H9 (cell line): ENCODE measurements around the gene VASP. TPM values are rescaled to one million over a fixed set of nuclear protein-coding genes. Genes with fewer than 3 reads are reported as not detected.

Source experiments
- DNase-seq: peaks from one replicate; pipeline ENCODE4 v3.0.0-alpha.2; 2017
- H2AFZ ChIP-seq: one replicate; pipeline ENCODE4 v1.6.1; 2013; ENCODE audit warnings: mild to moderate bottlenecking, low read length, control low read depth, moderate library complexity
- H2AK5ac ChIP-seq: 2 replicates; pipeline ENCODE4 v1.6.1; 2013; ENCODE audit warnings: low read length, control low read depth, mixed read lengths; ENCODE audit not compliant: insufficient read length
- H2BK120ac ChIP-seq: one replicate; pipeline ENCODE4 v1.6.1; 2013; ENCODE audit warnings: low read depth, mild to moderate bottlenecking, low read length, control low read depth, inconsistent platforms; ENCODE audit not compliant: poor library complexity, severe bottlenecking
- H2BK12ac ChIP-seq: 2 replicates; pipeline ENCODE4 v1.6.1; 2013; ENCODE audit warnings: low read length, control low read depth, mixed read lengths, low read depth; ENCODE audit not compliant: insufficient read length
- H2BK15ac ChIP-seq: 2 replicates; pipeline ENCODE4 v1.6.1; 2013; ENCODE audit warnings: low read depth, low read length, control low read depth
- H2BK20ac ChIP-seq: one replicate; pipeline ENCODE4 v1.6.1; 2013; ENCODE audit warnings: low read depth, mild to moderate bottlenecking, low read length, control low read depth, inconsistent platforms; ENCODE audit not compliant: poor library complexity, severe bottlenecking
- H2BK5ac ChIP-seq: 2 replicates; pipeline ENCODE4 v1.6.1; 2013; ENCODE audit warnings: low read length, control low read depth, mixed read lengths; ENCODE audit not compliant: insufficient read length
- H3K14ac ChIP-seq: 2 replicates; pipeline ENCODE4 v1.6.1; 2013; ENCODE audit warnings: low read length, control low read depth; ENCODE audit not compliant: insufficient read depth
- H3K18ac ChIP-seq: 2 replicates; pipeline ENCODE4 v1.6.1; 2013; ENCODE audit warnings: low read depth, mild to moderate bottlenecking, mixed read lengths, low read length, control low read depth; ENCODE audit not compliant: insufficient read length
- H3K23ac ChIP-seq: 2 replicates; pipeline ENCODE4 v1.6.1; 2013; ENCODE audit warnings: low read length, control low read depth, mixed read lengths, low read depth; ENCODE audit not compliant: insufficient read length
- H3K23me2 ChIP-seq: 2 replicates; pipeline ENCODE4 v1.6.1; 2013; ENCODE audit warnings: low read depth, mild to moderate bottlenecking, mixed read lengths, low read length, control low read depth; ENCODE audit not compliant: insufficient read length, poor library complexity, severe bottlenecking
- H3K27ac ChIP-seq: 2 replicates; pipeline ENCODE4 v1.5.1; 2013; ENCODE audit warnings: low read length, control low read depth, mixed read lengths, low read depth; ENCODE audit not compliant: insufficient read length
- H3K27me3 ChIP-seq: 2 replicates; pipeline ENCODE4 v1.6.1; 2013; ENCODE audit warnings: low read length, control low read depth, inconsistent platforms; ENCODE audit not compliant: insufficient read depth
- H3K4ac ChIP-seq: 2 replicates; pipeline ENCODE4 v1.6.1; 2013; ENCODE audit warnings: low read depth, mild to moderate bottlenecking, control low read depth, inconsistent platforms, low read length, moderate library complexity
- H3K4me1 ChIP-seq: 2 replicates; pipeline ENCODE4 v1.6.1; 2013; ENCODE audit warnings: low read length, control low read depth, inconsistent platforms; ENCODE audit not compliant: insufficient read depth
- H3K4me2 ChIP-seq: 2 replicates; pipeline ENCODE4 v1.6.1; 2013; ENCODE audit warnings: low read length, control low read depth, mixed read lengths; ENCODE audit not compliant: insufficient read length, insufficient read depth
- H3K56ac ChIP-seq: 2 replicates; pipeline ENCODE4 v1.6.1; 2013; ENCODE audit warnings: low read depth, mild to moderate bottlenecking, mixed read lengths, low read length, control low read depth; ENCODE audit not compliant: insufficient read length
- H3K79me1 ChIP-seq: 2 replicates; pipeline ENCODE4 v1.6.1; 2013; ENCODE audit warnings: low read depth, mild to moderate bottlenecking, moderate library complexity, low read length, control low read depth, inconsistent platforms; ENCODE audit not compliant: insufficient read depth, poor library complexity, severe bottlenecking
- H3K79me2 ChIP-seq: 2 replicates; pipeline ENCODE4 v1.6.1; 2013; ENCODE audit warnings: low read length, control low read depth, inconsistent platforms; ENCODE audit not compliant: insufficient read depth
- H3K9ac ChIP-seq: 2 replicates; pipeline ENCODE4 v1.6.1; 2013; ENCODE audit warnings: low read length, control low read depth, mixed read lengths; ENCODE audit not compliant: insufficient read length; ENCODE audit errors: extremely low read depth
- H3K9me3 ChIP-seq: one replicate; pipeline ENCODE4 v1.6.1; 2013; ENCODE audit warnings: low read depth, low read length, inconsistent platforms; ENCODE audit not compliant: control insufficient read depth
- H3T11ph ChIP-seq: one replicate; pipeline ENCODE4 v1.6.1; 2013; ENCODE audit warnings: mild to moderate bottlenecking, low read length, control low read depth, inconsistent platforms
- H4K20me1 ChIP-seq: one replicate; pipeline ENCODE4 v1.6.1; 2013; ENCODE audit not compliant: control insufficient read depth, insufficient read length, insufficient read depth
- H4K5ac ChIP-seq: 2 replicates; pipeline ENCODE4 v1.6.1; 2013; ENCODE audit warnings: low read depth, mild to moderate bottlenecking, mixed read lengths, low read length, control low read depth; ENCODE audit not compliant: insufficient read length
- H4K8ac ChIP-seq: replicated peaks from 2 replicates; pipeline ENCODE4 v1.6.1; 2013; ENCODE audit warnings: low read length, control low read depth, mixed read lengths, low read depth; ENCODE audit not compliant: insufficient read length
- H4K91ac ChIP-seq: 2 replicates; pipeline ENCODE4 v1.6.1; 2013; ENCODE audit warnings: low read depth, mild to moderate bottlenecking, moderate library complexity, mixed read lengths, low read length, control low read depth; ENCODE audit not compliant: insufficient read length
- H3K27ac Mint-ChIP-seq, 3 experiments: 2 replicates in 2 of 3; 3 replicates in 1 of 3; pipeline ENCODE4 v1.8.0; 2020 to 2021; ENCODE audit warnings: mixed read lengths in 3 of 3, mild to moderate bottlenecking in 1 of 3, moderate library complexity in 1 of 3
- H3K27me3 Mint-ChIP-seq: 2 replicates; pipeline ENCODE4 v1.8.0; 2021; ENCODE audit warnings: low read depth, mild to moderate bottlenecking, moderate library complexity, mixed read lengths
- H3K36me3 Mint-ChIP-seq, 3 experiments: 2 replicates in 2 of 3; 3 replicates in 1 of 3; pipeline ENCODE4 v1.8.0; 2020 to 2021; ENCODE audit warnings: low read depth in 3 of 3, mixed read lengths in 3 of 3; ENCODE audit not compliant: insufficient read depth in 1 of 3
- H3K4me1 Mint-ChIP-seq, 2 experiments: 2 replicates each; pipeline ENCODE4 v1.8.0; 2020; ENCODE audit warnings: mixed read lengths in 2 of 2
- H3K4me3 Mint-ChIP-seq, 2 experiments: 2 replicates in 1 of 2; 3 replicates in 1 of 2; pipeline ENCODE4 v1.8.0; 2020 to 2021; ENCODE audit warnings: mild to moderate bottlenecking in 2 of 2, mixed read lengths in 2 of 2, moderate library complexity in 1 of 2
- H3K9me3 Mint-ChIP-seq, 2 experiments: 2 replicates in 1 of 2; 3 replicates in 1 of 2; pipeline ENCODE4 v1.8.0; 2020; ENCODE audit warnings: mild to moderate bottlenecking in 2 of 2, mixed read lengths in 2 of 2, moderate library complexity in 1 of 2
- CTCF ChIP-seq: fragments of 200-600 bp; sonication (generic); conservative IDR thresholded peaks from 3 replicates; pipeline ENCODE4 v1.8.0; 2021; ENCODE audit warnings: antibody characterized with exemption, mild to moderate bottlenecking
- WGBS: extraction: QIAGEN DNeasy Blood & Tissue Kit; methylation state at CpG from one replicate; pipeline ENCODE4 v1.1.7; 2013; ENCODE audit warnings: missing lambda C conversion rate, low lambda C conversion rate, mixed read lengths; ENCODE audit not compliant: insufficient read length; ENCODE audit errors: extremely low coverage; 5-methylcytosine and 5-hydroxymethylcytosine counted together
- total RNA-seq: library from RNA; stranded (reverse); gene quantifications from 2 replicates; pipeline ENCODE4 v1.2.1, GENCODE V29; 2021

The VASP gene
- total RNA-seq, 1 experiment from 2014 or later, result 157 TPM

- H3K14ac ChIP-seq, result no peak overlapping the region
- Mint-ChIP-seq H3K4me1 (peaks cover 31 to 45% of the 10 kb centered on the region in 2 experiments), H3K36me3 (peaks cover 2 to 14% (median 10%) of the 10 kb centered on the region in 3 experiments), H3K9me3 (no peaks in the 10 kb centered on the region; a peak in 2 of 5 replicates), H3K4me3 (peak overlapping the region; percentile 69 to 84; a peak in 2 of 5 replicates), H3K27ac (no peak overlapping the region), H3K27me3 (peaks cover 27% of the 10 kb centered on the region)
- peaks cover 22% of the 10 kb centered on the region for H3K23me2 ChIP-seq
- H3K23ac ChIP-seq, result no peak overlapping the region
- no CpG with 5 or more reads among the region's 5 CpGs for WGBS
- no peak overlapping the region for H3T11ph ChIP-seq
- H4K5ac ChIP-seq, result no peak overlapping the region
- H3K27me3 ChIP-seq, result no peaks in the 10 kb centered on the region; the same call in 1 of the 2 replicates
- no peak overlapping the region for H3K18ac ChIP-seq
- H3K56ac ChIP-seq, result no peak overlapping the region
- H4K8ac ChIP-seq, result no peak overlapping the region
- no peak overlapping the region for H3K9ac ChIP-seq
- no peak overlapping the region for H2BK15ac ChIP-seq
- H3K4me1 ChIP-seq, result no peaks in the 10 kb centered on the region
- no peak for DNase-seq
- no peaks in the 10 kb centered on the region for H4K20me1 ChIP-seq
- no peak for TF ChIP-seq CTCF
- H2BK12ac ChIP-seq, result no peak overlapping the region
- no peak overlapping the region for H2AK5ac ChIP-seq
- H3K4ac ChIP-seq, result no peak overlapping the region
- H3K27ac ChIP-seq, result no peak overlapping the region
- no peak overlapping the region for H4K91ac ChIP-seq
- H3K4me2 ChIP-seq, result no peak overlapping the region
- no peaks in the 10 kb centered on the region for H3K79me2 ChIP-seq
- H3K9me3 ChIP-seq, result no peaks in the 10 kb centered on the region
- H2BK5ac ChIP-seq, result no peak overlapping the region
- no peak overlapping the region for H2BK120ac ChIP-seq
- H2BK20ac ChIP-seq, result no peak overlapping the region
- H2AFZ ChIP-seq, result no peak overlapping the region
- H3K79me1 ChIP-seq, result no peaks in the 10 kb centered on the region
Measured at GRCh38 chr19:45495178-45495577, 12.1 kb upstream of the VASP start.
